Naive thymus-derived CD4-positive, alpha-beta T cell (primary cell): Measurements from ENCODE around the gene SUN3. TPM values are rescaled to one million over a fixed set of nuclear protein-coding genes. Genes with fewer than 3 reads are reported as not detected.

ENCODE experiments used
- ATAC-seq: fragments of 150-1000 bp; cut with Tn5 transposase; 2 replicates; pipeline ENCODE4 v1.10.0; 2021; ENCODE audit warnings: mild to moderate bottlenecking, moderate library complexity
- CTCF ChIA-PET: fragments of 350-600 bp; sonication (Branson Sonifier 250); formaldehyde crosslinking; loops from one replicate; lab custom pipeline; 2021; ENCODE audit warnings: antibody characterized with exemption; lab: Charles Lee
- POLR2A ChIA-PET: fragments of 350-600 bp; sonication (Branson Sonifier 250); formaldehyde crosslinking; loops from one replicate; lab custom pipeline; 2021; ENCODE audit warnings: antibody characterized with exemption, inconsistent platforms; lab: Charles Lee
- DNase-seq, 9 donors: peaks; one replicate each; pipeline versions ENCODE4 v3.0.0 to v3.0.0-alpha.2; 2020 to 2022; ENCODE audit warnings: mixed read lengths in 1 of 9
- H3K27ac ChIP-seq: one replicate; pipeline ENCODE4 v1.7.0; 2013; ENCODE audit warnings: mild to moderate bottlenecking, low read depth, low read length, moderate library complexity
- H3K27me3 ChIP-seq, 2 donors: one replicate each; pipeline ENCODE4 v1.7.0; 2013; ENCODE audit warnings: low read length in 2 of 2, mild to moderate bottlenecking in 2 of 2, moderate library complexity in 2 of 2; ENCODE audit not compliant: control insufficient read depth in 2 of 2, insufficient read depth in 2 of 2
- H3K36me3 ChIP-seq, 3 experiments: 1 replicate in 2 of 3; 2 replicates in 1 of 3; pipeline ENCODE4 v1.7.0; 2013; ENCODE audit warnings: low read length in 3 of 3, mild to moderate bottlenecking in 3 of 3, moderate library complexity in 1 of 3; ENCODE audit not compliant: insufficient read depth in 3 of 3, control insufficient read depth in 2 of 3
- H3K4me1 ChIP-seq, 2 donors: one replicate each; pipeline ENCODE4 v1.7.0; 2013; ENCODE audit warnings: low read length in 2 of 2, mild to moderate bottlenecking in 2 of 2, moderate library complexity in 1 of 2; ENCODE audit not compliant: control insufficient read depth in 2 of 2, insufficient read depth in 2 of 2
- H3K4me3 ChIP-seq: 2 replicates; pipeline ENCODE4 v1.7.0; 2013; ENCODE audit warnings: mild to moderate bottlenecking, low read length
- H3K9me3 ChIP-seq, 3 experiments: 1 replicate in 2 of 3; 2 replicates in 1 of 3; pipeline ENCODE4 v1.7.0; 2013; ENCODE audit warnings: low read length in 3 of 3; ENCODE audit not compliant: control insufficient read depth in 2 of 3
- H3K27ac Mint-ChIP-seq, 9 donors: one replicate each; pipeline ENCODE4 v1.8.0; 2020 to 2022; ENCODE audit warnings: mixed read lengths in 9 of 9, mild to moderate bottlenecking in 8 of 9, moderate library complexity in 5 of 9, inconsistent platforms in 2 of 9
- H3K27me3 Mint-ChIP-seq, 5 donors: one replicate each; pipeline ENCODE4 v1.8.0; 2021 to 2022; ENCODE audit warnings: mixed read lengths in 5 of 5, mild to moderate bottlenecking in 1 of 5
- H3K36me3 Mint-ChIP-seq, 5 donors: one replicate each; pipeline ENCODE4 v1.8.0; 2020 to 2022; ENCODE audit warnings: mixed read lengths in 5 of 5, mild to moderate bottlenecking in 3 of 5, inconsistent platforms in 1 of 5
- H3K4me1 Mint-ChIP-seq, 7 donors: one replicate each; pipeline ENCODE4 v1.8.0; 2020 to 2022; ENCODE audit warnings: mixed read lengths in 7 of 7, mild to moderate bottlenecking in 3 of 7, inconsistent platforms in 1 of 7
- H3K4me3 Mint-ChIP-seq, 10 donors: one replicate each; pipeline ENCODE4 v1.8.0; 2020 to 2022; ENCODE audit warnings: mild to moderate bottlenecking in 10 of 10, mixed read lengths in 10 of 10, moderate library complexity in 6 of 10, inconsistent platforms in 2 of 10
- H3K9me3 Mint-ChIP-seq, 11 donors: one replicate each; pipeline ENCODE4 v1.8.0; 2020 to 2022; ENCODE audit warnings: mixed read lengths in 11 of 11, mild to moderate bottlenecking in 4 of 11, inconsistent platforms in 1 of 11, moderate library complexity in 1 of 11
- intact Hi-C, 2 donors: fragments of 100-400 bp; cut with micrococcal nuclease; formaldehyde crosslinking; loops; one replicate each; pipeline ENCODE4 v1.15.1; 2023
- polyA plus RNA-seq, 2 donors: library from polyadenylated mRNA; unstranded; fragments of 300-500 nt; fragmentation: Illumina TruSeq; gene quantifications; one replicate each; pipeline ENCODE4 v1.2.3, GENCODE V29; 2021
- total RNA-seq, 6 experiments: library from RNA in 5 of 6; stranded (reverse) in 5 of 6; gene quantifications; 1 replicate in 5 of 6; 2 replicates in 1 of 6; pipeline ENCODE4 v1.2.3 and lab custom pipeline; 2021 to 2026

SUN3 gene
- total and polyA plus RNA-seq, 7 experiments from 2014 or later = 0.53 to 2.7 (median 1.2) TPM; not detected in 3

GRCh38 chr7:48017674-48018073, 11.2 kb downstream of the SUN3 start:
- ChIA-PET CTCF (no interaction called here), POLR2A (no interaction called here)
- Histone ChIP-seq H3K27me3 (peaks cover 0 to 4% of the 10 kb centered on the region in 2 donors), H3K27ac (no peak overlapping the region), H3K4me3 (no peak overlapping the region), H3K36me3 (no peaks in the 10 kb centered on the region), H3K4me1 (no peaks in the 10 kb centered on the region), H3K9me3 (no peaks in the 10 kb centered on the region)
- intact Hi-C loops = no loop called here
- H3K4me1 Mint-ChIP-seq = no peaks in the 10 kb centered on the region
- no peak for ATAC-seq
- no peak overlapping the region for H3K27ac Mint-ChIP-seq
- H3K36me3 Mint-ChIP-seq = peaks cover 0 to 19% (median 0%) of the 10 kb centered on the region in 5 donors
- H3K4me3 Mint-ChIP-seq = no peak overlapping the region
- H3K27me3 Mint-ChIP-seq = peaks cover 0 to 30% (median 13%) of the 10 kb centered on the region in 5 donors
- peaks cover 0 to 39% (median 11%) of the 10 kb centered on the region in 11 donors for H3K9me3 Mint-ChIP-seq
- DNase-seq = no peak

DNA sequence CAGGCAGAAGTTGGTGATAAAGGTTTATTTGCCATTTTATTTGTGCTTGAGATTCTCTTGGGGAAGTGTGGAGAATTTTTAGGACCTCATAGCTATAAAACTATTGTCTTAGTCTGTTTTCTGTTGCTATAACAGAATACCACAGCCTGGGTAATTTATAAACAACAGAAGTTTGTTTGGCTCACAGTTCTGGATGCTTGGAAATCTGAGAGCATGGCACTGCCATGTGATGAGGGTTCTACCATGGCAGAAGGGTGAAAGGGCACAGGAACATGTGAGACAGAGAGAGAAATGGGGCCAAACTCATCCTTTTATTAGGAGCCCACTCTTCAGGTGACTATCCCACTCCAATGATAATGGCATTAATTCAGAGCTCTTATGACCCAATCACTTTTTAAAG, 12.3 kb downstream of the SUN3 start:
- no peaks in the 10 kb centered on the region for H3K9me3 ChIP-seq
- DNase-seq (no peak), ATAC-seq (no peak)
- no peak overlapping the region for H3K27ac Mint-ChIP-seq
- no peaks in the 10 kb centered on the region for H3K4me1 Mint-ChIP-seq
- no peaks in the 10 kb centered on the region for H3K4me1 ChIP-seq
- no peak overlapping the region for H3K4me3 Mint-ChIP-seq
- peaks cover 0 to 4% of the 10 kb centered on the region in 2 donors for H3K27me3 ChIP-seq
- no peak overlapping the region for H3K4me3 ChIP-seq
- H3K27me3 Mint-ChIP-seq = peaks cover 0 to 25% (median 13%) of the 10 kb centered on the region in 5 donors
- H3K27ac ChIP-seq = no peak overlapping the region
- POLR2A ChIA-PET = no interaction called here
- CTCF ChIA-PET = no interaction called here
- intact Hi-C loops = no loop called here
- peaks cover 0 to 29% (median 6%) of the 10 kb centered on the region in 11 donors for H3K9me3 Mint-ChIP-seq
- no peaks in the 10 kb centered on the region for H3K36me3 ChIP-seq
- peaks cover 0 to 15% (median 0%) of the 10 kb centered on the region in 5 donors for H3K36me3 Mint-ChIP-seq

GRCh38 chr7:48011951-48012350, 17.0 kb downstream of the SUN3 start:
- H3K27me3 Mint-ChIP-seq = peaks cover 0 to 9% (median 0%) of the 10 kb centered on the region in 5 donors
- no peaks in the 10 kb centered on the region for H3K36me3 ChIP-seq
- peaks cover 0 to 4% of the 10 kb centered on the region in 2 donors for H3K27me3 ChIP-seq
- H3K9me3 ChIP-seq = no peaks in the 10 kb centered on the region
- H3K4me3 Mint-ChIP-seq = no peak overlapping the region
- CTCF ChIA-PET = no interaction called here
- no peak overlapping the region for H3K27ac ChIP-seq
- peaks cover 0 to 4% (median 0%) of the 10 kb centered on the region in 11 donors for H3K9me3 Mint-ChIP-seq
- H3K36me3 Mint-ChIP-seq = no peaks in the 10 kb centered on the region
- H3K27ac Mint-ChIP-seq = no peak overlapping the region
- no peaks in the 10 kb centered on the region for H3K4me1 Mint-ChIP-seq
- POLR2A ChIA-PET = no interaction called here
- H3K4me1 ChIP-seq = no peaks in the 10 kb centered on the region
- intact Hi-C loops = no loop called here
- ATAC-seq = no peak
- no peak overlapping the region for H3K4me3 ChIP-seq
- no peak for DNase-seq

- H3K36me3 ChIP-seq = no peaks in the 10 kb centered on the region
- H3K9me3 ChIP-seq = no peaks in the 10 kb centered on the region
- no peak overlapping the region for H3K27ac ChIP-seq
- peaks cover 0 to 9% (median 0%) of the 10 kb centered on the region in 5 donors for H3K27me3 Mint-ChIP-seq
- H3K4me1 Mint-ChIP-seq = no peaks in the 10 kb centered on the region
- H3K27me3 ChIP-seq = no peaks in the 10 kb centered on the region
- DNase-seq = no peak
- H3K4me3 Mint-ChIP-seq = no peak overlapping the region
- H3K4me1 ChIP-seq = no peaks in the 10 kb centered on the region
- no peak overlapping the region for H3K27ac Mint-ChIP-seq
- no peaks in the 10 kb centered on the region for H3K36me3 Mint-ChIP-seq
- no peak for ATAC-seq
- peaks cover 0 to 3% (median 0%) of the 10 kb centered on the region in 11 donors for H3K9me3 Mint-ChIP-seq
- H3K4me3 ChIP-seq = no peak overlapping the region
- intact Hi-C loops = no loop called here
- CTCF ChIA-PET = no interaction called here
- POLR2A ChIA-PET = no interaction called here
These were observed 17.6 kb downstream of the SUN3 start for GRCh38 chr7:48011323-48011722.

DNA sequence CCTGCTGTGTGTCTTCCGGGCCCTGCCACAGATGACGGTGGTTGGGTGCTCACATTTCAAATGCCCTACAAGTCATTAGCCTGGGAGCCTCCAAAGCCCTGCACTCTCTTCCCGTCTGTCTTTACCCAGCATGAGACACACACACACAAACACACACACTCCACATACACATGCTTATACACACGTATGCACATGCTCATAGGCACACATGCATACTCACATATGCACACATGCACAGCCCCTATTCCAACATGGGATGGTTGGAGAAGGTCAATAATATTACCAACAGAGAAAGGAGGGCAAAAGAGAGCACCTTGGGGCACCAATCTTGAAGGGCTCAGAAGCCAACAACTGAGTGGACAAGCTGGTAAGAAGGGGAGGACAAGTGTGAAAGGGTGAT, 19.0 kb downstream of the SUN3 start:
- intact Hi-C loops = no loop called here
- no peaks in the 10 kb centered on the region for H3K36me3 Mint-ChIP-seq
- no peak overlapping the region for H3K4me3 Mint-ChIP-seq
- H3K9me3 Mint-ChIP-seq = peaks cover 0 to 2% (median 0%) of the 10 kb centered on the region in 11 donors
- Histone ChIP-seq H3K4me3 (no peak overlapping the region), H3K27ac (no peak overlapping the region), H3K4me1 (no peaks in the 10 kb centered on the region), H3K27me3 (no peaks in the 10 kb centered on the region), H3K9me3 (no peaks in the 10 kb centered on the region), H3K36me3 (no peaks in the 10 kb centered on the region)
- H3K4me1 Mint-ChIP-seq = no peaks in the 10 kb centered on the region
- DNase-seq (no peak), ATAC-seq (no peak)
- no peak overlapping the region for H3K27ac Mint-ChIP-seq
- ChIA-PET CTCF (no interaction called here), POLR2A (no interaction called here)
- peaks cover 0 to 4% (median 2%) of the 10 kb centered on the region in 5 donors for H3K27me3 Mint-ChIP-seq

DNA sequence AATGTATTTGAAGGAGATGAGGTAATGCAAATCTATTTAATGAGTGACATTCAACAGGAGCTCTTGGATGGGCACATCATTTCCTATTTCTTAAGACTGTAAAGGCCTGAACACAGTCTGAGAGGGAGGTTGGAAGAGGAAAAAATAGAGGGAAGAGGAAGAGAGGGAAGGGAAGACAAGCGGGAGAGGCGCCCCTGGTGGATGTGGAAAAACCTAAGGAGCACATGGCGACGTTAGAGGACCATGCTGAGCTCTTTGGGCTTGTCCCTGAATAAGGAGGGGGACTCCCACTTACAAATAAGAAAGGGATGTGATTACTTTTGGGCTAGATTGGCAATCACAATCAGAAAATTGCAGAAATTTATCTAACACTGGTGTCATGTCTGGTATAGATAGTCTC, 19.6 kb downstream of the SUN3 start:
- no peak for ATAC-seq
- H3K36me3 ChIP-seq = no peaks in the 10 kb centered on the region

GRCh38 chr7:48006866-48007265, 22.0 kb downstream of the SUN3 start:
- Histone ChIP-seq H3K4me1 (no peaks in the 10 kb centered on the region), H3K27ac (no peak overlapping the region), H3K27me3 (no peaks in the 10 kb centered on the region), H3K4me3 (no peak overlapping the region), H3K9me3 (no peaks in the 10 kb centered on the region), H3K36me3 (no peaks in the 10 kb centered on the region)
- POLR2A ChIA-PET = no interaction called here
- H3K4me3 Mint-ChIP-seq = no peak overlapping the region
- CTCF ChIA-PET = no interaction called here
- H3K4me1 Mint-ChIP-seq = no peaks in the 10 kb centered on the region
- H3K36me3 Mint-ChIP-seq = peaks cover 0 to 2% (median 0%) of the 10 kb centered on the region in 5 donors
- peaks cover 0 to 5% (median 0%) of the 10 kb centered on the region in 11 donors for H3K9me3 Mint-ChIP-seq
- intact Hi-C loops = no loop called here
- no peak for ATAC-seq
- DNase-seq = no peak
- peaks cover 0 to 24% (median 4%) of the 10 kb centered on the region in 5 donors for H3K27me3 Mint-ChIP-seq
- H3K27ac Mint-ChIP-seq = no peak overlapping the region

More for the DNA sequence above, 19.6 kb downstream of the SUN3 start:
- H3K4me1 Mint-ChIP-seq = no peaks in the 10 kb centered on the region
- no peak overlapping the region for H3K27ac Mint-ChIP-seq
- Histone ChIP-seq H3K4me1 (no peaks in the 10 kb centered on the region), H3K9me3 (no peaks in the 10 kb centered on the region), H3K27me3 (no peaks in the 10 kb centered on the region), H3K27ac (no peak overlapping the region), H3K4me3 (no peak overlapping the region)
- POLR2A ChIA-PET = no interaction called here
- peaks cover 0 to 2% (median 0%) of the 10 kb centered on the region in 11 donors for H3K9me3 Mint-ChIP-seq
- H3K36me3 Mint-ChIP-seq = no peaks in the 10 kb centered on the region
- no peak for DNase-seq
- peaks cover 0 to 10% (median 4%) of the 10 kb centered on the region in 5 donors for H3K27me3 Mint-ChIP-seq
- H3K4me3 Mint-ChIP-seq = no peak overlapping the region
- CTCF ChIA-PET = no interaction called here
- intact Hi-C loops = no loop called here
